ENCODE data around the gene ENPP6. TPM values are rescaled to one million over a fixed set of nuclear protein-coding genes. Genes with fewer than 3 reads are reported as not detected.

The ENPP6 gene
- total RNA-seq, 1 experiment from 2014 or later, result not detected

DNA sequence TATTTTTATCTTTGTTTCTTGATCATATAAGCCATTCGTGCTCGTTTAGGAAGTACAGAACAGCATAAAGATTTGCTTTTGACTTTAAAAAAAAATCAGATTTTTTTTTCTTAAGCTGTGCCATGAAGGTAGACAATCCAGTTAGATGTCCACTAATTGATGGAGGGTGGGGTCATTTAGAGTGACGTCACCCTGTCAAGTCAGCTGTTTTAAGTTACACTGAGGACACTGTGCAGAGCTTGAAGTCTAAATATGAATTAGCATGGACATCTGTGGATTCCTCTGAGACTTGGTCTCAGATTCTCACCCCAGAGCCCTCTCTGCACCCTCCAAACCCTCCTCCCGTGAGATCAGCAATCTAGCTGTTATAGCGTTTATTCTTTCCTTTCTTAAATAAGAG lies 63.9 kb downstream of the ENPP6 start:
- no peak overlapping the region for H3K4me3 Mint-ChIP-seq (ENCODE audit: unreplicated experiment)
- Histone ChIP-seq H3K27me3 (replicated peaks; ENCODE audit: control insufficient read depth, insufficient read depth, low read length) (no peaks in the 10 kb centered on the region), H3K36me3 (ENCODE audit: control insufficient read depth, insufficient read depth, low read length) (no peaks in the 10 kb centered on the region), H3K4me3 (ENCODE audit: low read depth, low read length) (no peak overlapping the region), H3K4me1 (no peaks in the 10 kb centered on the region), H3K9me3 (no peaks in the 10 kb centered on the region)
- H3K36me3 Mint-ChIP-seq (ENCODE audit: insufficient read depth, unreplicated experiment), result no peaks in the 10 kb centered on the region
- ChIA-PET POLR2A (no interaction called here), CTCF (no interaction called here)
- BruUV-seq (replicated peaks), result no TSS peak
- peaks cover 15% of the 10 kb centered on the region for H3K27me3 Mint-ChIP-seq (ENCODE audit: insufficient read depth, unreplicated experiment)
- DNase-seq, result no peak
- H3K4me1 Mint-ChIP-seq (ENCODE audit: low read depth, unreplicated experiment), result no peaks in the 10 kb centered on the region
- TF ChIP-seq, protein P1, sequence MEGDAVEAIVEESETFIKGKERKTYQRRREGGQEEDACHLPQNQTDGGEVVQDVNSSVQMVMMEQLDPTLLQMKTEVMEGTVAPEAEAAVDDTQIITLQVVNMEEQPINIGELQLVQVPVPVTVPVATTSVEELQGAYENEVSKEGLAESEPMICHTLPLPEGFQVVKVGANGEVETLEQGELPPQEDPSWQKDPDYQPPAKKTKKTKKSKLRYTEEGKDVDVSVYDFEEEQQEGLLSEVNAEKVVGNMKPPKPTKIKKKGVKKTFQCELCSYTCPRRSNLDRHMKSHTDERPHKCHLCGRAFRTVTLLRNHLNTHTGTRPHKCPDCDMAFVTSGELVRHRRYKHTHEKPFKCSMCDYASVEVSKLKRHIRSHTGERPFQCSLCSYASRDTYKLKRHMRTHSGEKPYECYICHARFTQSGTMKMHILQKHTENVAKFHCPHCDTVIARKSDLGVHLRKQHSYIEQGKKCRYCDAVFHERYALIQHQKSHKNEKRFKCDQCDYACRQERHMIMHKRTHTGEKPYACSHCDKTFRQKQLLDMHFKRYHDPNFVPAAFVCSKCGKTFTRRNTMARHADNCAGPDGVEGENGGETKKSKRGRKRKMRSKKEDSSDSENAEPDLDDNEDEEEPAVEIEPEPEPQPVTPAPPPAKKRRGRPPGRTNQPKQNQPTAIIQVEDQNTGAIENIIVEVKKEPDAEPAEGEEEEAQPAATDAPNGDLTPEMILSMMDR (IDR thresholded peaks at IDR 0.05; ENCODE audit: insufficient read depth in 1 of 2, low read depth in 1 of 2, low read length in 1 of 2, severe bottlenecking in 1 of 2, unreplicated experiment in 1 of 2), result no peak
- no peak overlapping the region for H3K27ac Mint-ChIP-seq (ENCODE audit: unreplicated experiment)
- H3K9me3 Mint-ChIP-seq (ENCODE audit: unreplicated experiment), result no peaks in the 10 kb centered on the region
- intact Hi-C loops (cut with micrococcal nuclease; ENCODE audit: unreplicated experiment), result no loop called here

DNA sequence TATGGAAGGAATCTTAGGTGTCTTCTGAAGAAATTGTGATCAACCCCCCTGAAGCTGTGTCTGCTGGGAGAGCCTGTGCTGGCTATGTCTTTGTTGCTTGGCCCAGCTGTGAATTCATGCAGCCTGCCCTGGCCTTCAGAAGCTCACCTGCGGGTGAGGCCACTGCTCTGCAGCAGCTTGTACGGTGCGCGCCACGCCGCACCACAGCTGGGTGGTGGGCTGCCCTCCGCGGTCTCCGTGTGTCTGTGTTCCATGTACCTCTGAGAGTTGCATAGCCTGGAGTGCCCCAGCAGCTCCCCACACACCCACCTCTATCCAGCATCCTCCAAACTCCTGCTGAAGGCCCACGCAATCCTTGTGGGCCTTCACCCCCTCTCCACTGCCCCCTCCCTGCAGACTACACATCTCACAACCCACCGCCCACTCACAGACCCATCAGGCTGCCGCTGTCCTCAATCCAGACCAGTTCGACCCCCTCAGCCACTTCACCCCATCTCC lies 65.6 kb downstream of the ENPP6 start:
- H3K27me3 Mint-ChIP-seq (ENCODE audit: insufficient read depth, unreplicated experiment), result peaks cover 13% of the 10 kb centered on the region
- intact Hi-C loops (cut with micrococcal nuclease; ENCODE audit: unreplicated experiment), result no loop called here
- H3K36me3 Mint-ChIP-seq (ENCODE audit: insufficient read depth, unreplicated experiment), result no peaks in the 10 kb centered on the region
- no peaks in the 10 kb centered on the region for H3K4me1 Mint-ChIP-seq (ENCODE audit: low read depth, unreplicated experiment)
- Histone ChIP-seq H3K9me3 (no peaks in the 10 kb centered on the region), H3K36me3 (ENCODE audit: control insufficient read depth, insufficient read depth, low read length) (no peaks in the 10 kb centered on the region), H3K27me3 (replicated peaks; ENCODE audit: control insufficient read depth, insufficient read depth, low read length) (no peaks in the 10 kb centered on the region), H3K4me1 (no peaks in the 10 kb centered on the region), H3K4me3 (ENCODE audit: low read depth, low read length) (no peak overlapping the region)
- no peaks in the 10 kb centered on the region for H3K9me3 Mint-ChIP-seq (ENCODE audit: unreplicated experiment)
- BruUV-seq (replicated peaks), result no TSS peak
- TF ChIP-seq, protein P1 (IDR thresholded peaks at IDR 0.05; ENCODE audit: insufficient read depth in 1 of 2, low read depth in 1 of 2, low read length in 1 of 2, severe bottlenecking in 1 of 2, unreplicated experiment in 1 of 2), result no peak
- CTCF ChIA-PET, result no interaction called here
- no peak for DNase-seq
- no peak overlapping the region for H3K4me3 Mint-ChIP-seq (ENCODE audit: unreplicated experiment)
- POLR2A ChIA-PET, result no interaction called here
- H3K27ac Mint-ChIP-seq (ENCODE audit: unreplicated experiment), result no peak overlapping the region

DNA sequence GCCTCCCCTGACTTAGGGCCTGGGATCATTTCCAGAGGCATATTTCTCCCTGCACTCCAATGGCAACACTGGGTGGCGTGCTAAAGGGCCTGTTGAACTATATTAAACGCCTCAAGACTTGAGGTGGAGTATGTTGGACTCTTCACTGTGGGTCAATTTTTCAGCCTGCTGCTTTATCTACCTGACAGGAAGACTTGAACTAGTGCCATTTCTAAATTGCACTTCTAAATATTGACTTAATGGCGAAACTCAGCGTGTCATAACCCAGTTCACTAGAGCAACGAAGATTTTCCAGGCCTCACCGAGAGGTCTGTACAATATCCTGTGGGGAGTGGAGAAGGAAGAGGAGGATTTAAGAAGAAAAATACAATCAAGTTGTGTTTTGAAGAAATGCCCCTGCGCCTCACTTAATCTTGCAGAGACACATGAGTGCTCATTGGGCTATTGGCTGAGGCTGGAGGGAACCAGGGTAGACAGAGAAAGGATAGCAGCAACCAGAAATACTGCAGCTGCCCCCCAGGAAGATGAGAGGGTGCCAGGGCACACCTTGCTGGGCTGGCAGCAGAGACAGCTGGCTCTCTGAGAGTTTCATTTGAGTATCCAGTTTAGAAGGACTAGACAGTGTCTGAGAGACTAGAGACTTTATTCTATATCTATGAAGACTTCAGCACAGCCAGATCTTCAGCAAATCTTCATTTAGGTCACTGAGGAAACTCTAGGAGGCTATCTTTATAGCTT lies 67.4 kb downstream of the ENPP6 start:
- BruUV-seq (replicated peaks), result no TSS peak
- no peak overlapping the region for H3K27ac Mint-ChIP-seq (ENCODE audit: unreplicated experiment)

More for the DNA sequence above, 67.4 kb downstream of the ENPP6 start:
- H3K36me3 Mint-ChIP-seq (ENCODE audit: insufficient read depth, unreplicated experiment), result no peaks in the 10 kb centered on the region
- CTCF ChIA-PET, result no interaction called here
- TF ChIP-seq, protein P1 (IDR thresholded peaks at IDR 0.05; ENCODE audit: insufficient read depth in 1 of 2, low read depth in 1 of 2, low read length in 1 of 2, severe bottlenecking in 1 of 2, unreplicated experiment in 1 of 2), result no peak
- Histone ChIP-seq H3K9me3 (no peaks in the 10 kb centered on the region), H3K36me3 (ENCODE audit: control insufficient read depth, insufficient read depth, low read length) (no peaks in the 10 kb centered on the region), H3K27me3 (replicated peaks; ENCODE audit: control insufficient read depth, insufficient read depth, low read length) (no peaks in the 10 kb centered on the region), H3K4me3 (ENCODE audit: low read depth, low read length) (no peak overlapping the region), H3K4me1 (no peaks in the 10 kb centered on the region)
- H3K4me1 Mint-ChIP-seq (ENCODE audit: low read depth, unreplicated experiment), result no peaks in the 10 kb centered on the region
- POLR2A ChIA-PET, result no interaction called here
- no peaks in the 10 kb centered on the region for H3K9me3 Mint-ChIP-seq (ENCODE audit: unreplicated experiment)
- intact Hi-C loops (cut with micrococcal nuclease; ENCODE audit: unreplicated experiment), result no loop called here
- H3K27me3 Mint-ChIP-seq (ENCODE audit: insufficient read depth, unreplicated experiment), result peaks cover 12% of the 10 kb centered on the region
- H3K4me3 Mint-ChIP-seq (ENCODE audit: unreplicated experiment), result no peak overlapping the region
- no peak for DNase-seq
